KG1 (cell line): Measurements from ENCODE around the gene RPL27A.

ENCODE experiments used
- DNase-seq: peaks from one replicate; lab custom pipeline; 2025; lab: John Stamatoyannopoulos, UW

RPL27A gene

DNA sequence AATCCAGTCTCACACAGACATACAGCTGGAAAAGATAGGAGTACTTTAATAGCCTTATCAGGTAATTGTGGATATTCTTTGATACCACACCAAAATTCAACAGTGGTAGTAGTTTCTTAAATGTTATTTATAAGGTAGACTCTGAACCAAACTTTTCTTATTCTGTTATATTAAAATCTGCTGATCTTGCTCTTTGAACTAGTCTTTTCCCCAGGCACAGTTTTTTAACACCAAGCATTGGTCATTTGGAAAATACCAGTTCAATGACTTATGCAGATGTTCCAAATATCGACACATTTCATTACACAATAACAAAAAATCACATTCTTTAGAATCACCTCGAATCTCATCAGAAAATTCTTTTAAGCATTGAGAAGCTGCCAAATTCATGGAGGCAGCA lies 7.7 kb upstream of the RPL27A start:
- DNase-seq, result no peak

DNA sequence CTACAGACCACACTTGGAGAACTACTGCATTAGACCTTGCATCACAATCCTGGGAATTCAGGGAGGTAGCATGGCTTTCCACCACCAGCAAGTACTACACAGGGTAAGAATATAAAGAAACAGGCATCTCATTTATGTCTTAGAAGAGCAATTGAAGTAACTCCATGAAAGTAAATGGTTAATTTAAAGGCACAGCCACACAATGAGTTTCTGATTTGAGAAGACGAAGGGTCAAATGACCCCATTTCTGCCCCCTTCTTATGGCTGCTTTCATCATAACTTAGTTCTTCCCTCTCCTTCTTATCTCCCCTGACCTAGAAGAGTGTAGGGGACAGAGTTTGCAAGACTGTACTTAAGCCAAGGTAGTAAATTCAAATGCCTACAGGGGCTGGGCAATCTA lies 6.1 kb upstream of the RPL27A start:
- no peak for DNase-seq

DNA sequence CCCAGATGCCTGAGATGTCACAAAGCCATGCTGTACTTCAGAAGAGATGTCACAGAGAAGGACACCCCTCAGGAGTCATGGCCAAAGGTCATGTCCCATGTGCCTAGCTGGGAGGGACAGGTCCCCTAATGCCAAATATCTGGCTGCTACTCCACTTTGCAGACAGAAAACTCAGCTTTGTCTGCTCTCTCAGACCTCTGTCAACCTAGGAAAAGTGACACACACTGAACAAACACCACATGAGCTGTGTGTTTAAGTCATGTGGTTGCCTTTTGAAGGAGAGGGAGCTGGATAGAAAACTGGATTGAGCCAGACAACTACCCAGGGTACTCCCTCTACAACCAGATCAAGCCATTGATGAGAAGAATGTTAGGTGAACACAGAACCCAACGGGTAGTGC lies 3.6 kb upstream of the RPL27A start:
- DNase-seq, result no peak

DNA sequence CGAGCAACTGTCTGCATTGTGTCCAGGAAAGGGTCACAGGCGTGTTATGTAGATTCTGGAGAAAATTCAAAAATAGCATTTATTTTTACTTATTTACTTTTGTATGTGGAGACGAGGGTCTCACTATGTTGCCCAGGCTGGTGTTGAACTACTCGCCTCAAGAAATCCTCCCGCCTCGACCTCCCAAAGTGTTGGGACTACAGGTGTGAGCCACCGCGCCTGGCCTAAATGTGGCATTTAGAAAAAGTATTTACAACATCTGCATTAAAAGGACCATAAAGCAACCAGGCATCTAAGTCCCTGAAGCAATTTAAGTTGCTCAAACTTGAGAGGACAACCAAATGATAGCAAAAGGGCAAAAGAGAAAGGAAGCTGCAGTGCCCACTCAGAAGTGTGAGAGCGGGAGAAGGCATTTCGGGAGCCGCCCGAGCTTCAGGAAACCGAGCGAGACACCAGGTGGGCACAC lies 722 bp upstream of the RPL27A start:
- no peak for DNase-seq

GRCh38 chr11:8683115-8683807 lies 669 bp downstream of the RPL27A start:
- no peak for DNase-seq

DNA sequence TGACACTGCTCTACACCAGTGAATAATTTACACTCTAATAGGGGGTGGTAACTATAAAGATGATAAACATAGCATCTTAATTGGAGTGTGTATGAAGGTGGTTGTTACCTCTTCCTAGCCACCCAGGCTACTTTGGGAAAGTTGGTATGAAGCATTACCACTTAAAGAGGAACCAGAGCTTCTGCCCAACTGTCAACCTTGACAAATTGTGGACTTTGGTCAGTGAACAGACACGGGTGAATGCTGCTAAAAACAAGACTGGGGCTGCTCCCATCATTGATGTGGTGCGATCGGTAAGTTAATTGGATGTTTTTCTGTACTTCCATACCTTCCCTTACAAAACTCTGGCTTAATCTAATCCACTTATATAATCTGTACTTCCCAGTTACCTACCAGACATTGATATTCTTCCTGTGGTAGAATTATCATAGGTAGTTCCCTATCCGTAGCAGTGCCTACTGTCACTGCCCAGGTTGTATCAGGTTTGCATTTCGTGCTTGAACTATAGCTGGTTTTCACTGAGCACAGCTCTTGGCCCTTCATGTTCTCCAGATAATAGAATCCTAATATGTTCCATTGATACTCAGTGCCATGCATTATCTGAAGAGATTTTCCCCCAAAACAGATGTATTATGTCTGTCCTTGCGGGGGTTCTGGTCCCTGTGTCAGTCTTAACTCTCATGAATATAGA lies 2.2 kb downstream of the RPL27A start:
- no peak for DNase-seq

DNA sequence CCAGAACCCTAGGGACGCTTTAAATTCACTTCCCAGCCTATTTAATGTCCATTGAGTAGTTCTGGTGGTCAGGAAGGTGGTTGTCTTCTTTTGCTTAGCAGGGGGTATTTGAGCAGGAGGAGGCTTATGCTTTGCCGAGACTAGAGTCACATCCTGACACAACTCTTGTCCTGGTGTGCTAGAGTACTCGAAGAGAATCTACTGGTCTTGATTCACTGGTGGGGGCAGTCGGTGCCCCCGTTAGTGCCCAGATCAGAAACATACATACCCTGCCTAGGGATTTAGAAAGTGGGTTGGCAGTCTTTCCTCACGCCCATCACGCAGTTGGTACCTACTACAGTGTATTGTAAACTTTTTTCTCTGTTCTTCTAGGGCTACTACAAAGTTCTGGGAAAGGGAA lies 2.7 kb downstream of the RPL27A start:
- DNase-seq, result no peak

- no peak for DNase-seq
Measured at GRCh38 chr11:8685820-8686219, 3.2 kb downstream of the RPL27A start.

DNA sequence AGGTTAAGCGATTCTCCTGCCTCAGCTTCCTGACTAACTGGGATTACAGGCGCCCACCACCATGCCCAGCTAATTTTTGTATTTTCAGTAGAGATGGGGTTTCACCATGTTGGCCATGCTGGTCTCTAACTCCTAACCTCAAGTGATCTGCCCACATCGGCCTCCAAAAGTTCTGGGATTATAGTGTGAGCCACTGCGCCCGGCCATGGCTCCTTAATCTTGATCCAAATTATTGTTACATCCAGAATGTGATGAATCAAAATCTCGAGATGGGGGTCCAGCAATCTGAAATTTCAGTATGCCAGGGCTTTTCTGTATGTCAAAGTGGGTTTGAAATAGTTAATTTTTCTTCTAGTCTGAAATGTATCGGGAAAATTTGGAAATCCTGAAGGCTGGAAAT lies 3.7 kb downstream of the RPL27A start:
- DNase-seq, result no peak

GRCh38 chr11:8688414-8689362 lies 6.1 kb downstream of the RPL27A start:
- peak; percentile 73 for DNase-seq

- no peak for DNase-seq
Measured at GRCh38 chr11:8689726-8690255, 7.2 kb downstream of the RPL27A start.

- DNase-seq, result no peak
Measured at GRCh38 chr11:8690374-8691342, 8.1 kb downstream of the RPL27A start.

DNA sequence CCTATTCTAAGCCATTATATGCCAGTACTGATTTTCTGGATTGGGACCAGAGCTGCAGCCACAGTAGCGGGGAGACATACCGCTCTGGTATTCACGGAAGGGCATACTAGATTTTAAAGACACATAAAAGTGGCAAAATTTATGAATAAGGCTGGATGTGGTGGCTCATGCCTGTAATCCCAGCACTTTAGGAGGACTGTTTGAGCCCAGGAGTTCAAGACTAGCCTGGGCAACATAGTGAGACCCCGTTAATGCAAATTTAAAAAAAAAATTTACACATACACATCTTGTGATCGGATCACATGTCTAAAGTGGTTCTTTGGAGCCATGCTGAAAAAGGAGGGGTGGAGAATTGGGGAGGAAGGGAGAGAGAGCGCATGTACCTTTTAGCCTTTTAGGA lies 9.0 kb downstream of the RPL27A start:
- no peak for DNase-seq

GRCh38 chr11:8692417-8692816 lies 9.8 kb downstream of the RPL27A start:
- no peak for DNase-seq

- DNase-seq, result no peak
Measured at GRCh38 chr11:8693010-8693551, 10.5 kb downstream of the RPL27A start.

DNA sequence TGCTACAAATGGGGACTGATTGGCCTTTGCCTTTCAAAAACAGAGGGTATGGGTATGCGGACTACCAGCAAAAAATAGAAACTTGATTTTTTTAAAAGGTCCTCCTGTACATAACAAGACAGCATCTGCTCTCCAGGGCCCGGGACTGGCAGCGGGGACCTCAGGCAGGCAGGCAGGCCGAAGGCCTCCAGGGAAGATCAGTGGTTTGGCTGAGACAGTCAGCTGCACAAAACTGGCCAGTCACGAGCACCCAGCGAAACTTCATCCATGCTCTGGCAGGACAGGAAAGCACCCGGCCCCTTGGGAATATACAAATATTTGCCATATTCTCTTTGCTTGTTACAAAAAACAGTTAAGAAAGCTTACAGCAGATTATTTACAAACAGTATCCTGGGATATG lies 11.0 kb downstream of the RPL27A start:
- DNase-seq, result no peak

DNA sequence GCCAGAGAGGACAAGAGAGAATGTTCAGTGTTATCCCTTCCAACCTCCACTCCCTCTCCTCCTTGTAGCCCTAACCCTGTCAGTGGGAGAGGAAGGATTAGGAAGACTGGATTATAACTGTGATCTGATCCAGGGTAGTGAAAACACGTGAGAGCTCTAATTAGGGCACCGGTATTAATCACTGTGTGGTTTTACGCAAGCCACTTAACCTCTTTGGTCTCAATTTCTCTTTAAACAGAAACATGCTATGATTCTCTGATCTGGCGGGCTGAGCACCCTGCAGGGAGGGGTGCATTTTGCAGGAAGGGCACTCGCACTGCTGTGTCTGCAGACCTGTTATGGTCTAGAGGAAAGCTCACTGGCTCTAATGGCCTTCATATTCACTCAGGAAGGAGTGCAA lies 11.5 kb downstream of the RPL27A start:
- DNase-seq, result no peak

DNA sequence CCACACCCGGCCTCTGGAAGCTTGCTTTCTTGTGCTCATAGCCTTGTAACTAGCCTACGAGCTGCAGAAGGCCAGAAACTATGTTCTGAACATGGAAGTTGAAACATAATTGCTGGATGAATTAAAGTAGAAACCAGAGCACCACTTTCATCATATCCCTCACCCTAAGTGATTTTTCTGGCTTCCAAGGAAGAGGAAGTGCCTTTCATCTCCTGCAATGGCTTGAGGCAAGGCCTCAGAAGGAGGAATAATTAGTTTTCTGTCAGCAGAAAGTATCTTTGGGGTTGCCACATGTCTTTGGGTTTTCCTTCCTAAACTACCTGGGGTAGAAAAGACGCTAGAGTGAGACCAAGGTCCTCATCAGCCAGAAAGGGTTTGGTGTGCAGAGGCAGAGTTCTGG lies 14.5 kb downstream of the RPL27A start:
- no peak for DNase-seq

- no peak for DNase-seq
Measured at GRCh38 chr11:8698379-8698851, 15.8 kb downstream of the RPL27A start.

- no peak for DNase-seq
Measured at GRCh38 chr11:8698917-8699441, 16.4 kb downstream of the RPL27A start.

GRCh38 chr11:8699903-8700302 lies 17.3 kb downstream of the RPL27A start:
- DNase-seq, result no peak
